HG03575 (cell line): Measurements from ENCODE around the gene AK9.
"Not testable (repeated sequence)": the region's sequence is repeated elsewhere in the genome, so short reads cannot be mapped to it uniquely, and the experiment has no call there.

Experiments
- ATAC-seq: cut with Tn5 transposase; IDR thresholded peaks from one replicate; pipeline ENCODE4 v1.9.1; 2021; ENCODE audit not compliant: unreplicated experiment, insufficient number of reproducible peaks, low FRiP score; ENCODE audit errors: extremely low read depth

AK9 gene

GRCh38 chr6:109524129-109524528 is 166.9 kb downstream of the AK9 start:
- ATAC-seq = no peak

DNA sequence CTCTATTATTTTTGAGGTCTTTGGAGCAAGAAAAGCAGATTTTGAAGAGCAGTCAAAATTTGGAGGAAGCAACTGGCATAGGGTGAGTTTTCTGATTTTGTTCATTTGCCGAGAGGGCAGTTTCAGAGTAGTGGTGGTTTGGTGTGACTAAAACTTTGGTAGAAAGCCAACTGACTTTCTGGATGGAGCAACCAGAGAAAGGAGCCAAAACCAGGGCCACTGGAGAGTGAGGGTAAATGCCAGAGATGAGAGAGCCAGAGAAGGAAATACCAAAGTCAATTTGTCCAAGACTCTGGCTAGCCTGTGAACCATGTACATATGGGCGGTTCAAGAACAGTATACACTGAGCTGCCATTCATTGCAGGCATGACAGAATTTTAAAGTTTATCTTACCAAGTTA is 167.5 kb downstream of the AK9 start:
- ATAC-seq = no peak

DNA sequence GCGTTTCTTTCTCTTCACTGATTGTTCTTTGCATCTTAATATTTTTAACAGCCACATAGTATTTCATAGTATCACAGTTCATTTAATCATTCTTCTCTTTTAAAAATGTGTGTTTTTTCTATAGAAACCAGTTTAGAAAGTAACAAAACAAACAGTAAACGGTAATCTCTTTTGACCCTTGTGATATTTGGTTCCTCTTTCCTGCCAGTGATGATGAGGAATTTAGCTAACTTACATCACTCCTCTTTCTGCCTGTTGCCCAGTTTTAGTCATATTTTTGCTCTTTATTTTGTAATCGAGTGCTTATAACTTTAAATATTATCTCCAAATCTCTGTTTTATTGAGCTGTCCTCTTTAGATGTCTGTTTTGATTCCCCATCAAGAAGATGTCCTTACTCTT is 169.9 kb downstream of the AK9 start:
- ATAC-seq = no peak

- not testable (repeated sequence) for ATAC-seq
Measured at GRCh38 chr6:109519647-109520046, 171.4 kb downstream of the AK9 start.

DNA sequence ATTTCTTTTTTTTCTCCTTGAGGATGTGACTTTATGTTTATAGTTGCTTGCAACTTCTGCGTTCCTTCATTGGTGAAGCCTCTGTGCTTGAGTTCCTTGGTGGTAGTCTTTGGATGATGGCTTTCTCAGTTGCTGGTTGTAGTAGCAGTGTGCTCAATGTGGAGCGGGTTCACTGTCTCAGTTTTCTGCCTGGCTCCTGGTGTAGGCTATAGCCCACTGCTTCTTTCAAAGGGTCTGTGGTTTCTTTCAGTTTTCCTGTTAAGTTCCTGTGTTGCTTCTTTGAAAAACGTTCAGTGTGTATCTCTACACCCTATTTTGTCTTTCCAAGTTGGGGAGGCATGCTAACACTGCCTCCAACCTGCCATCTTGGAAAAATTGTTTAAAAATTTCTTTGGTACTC is 174.1 kb downstream of the AK9 start:
- ATAC-seq = no peak

DNA sequence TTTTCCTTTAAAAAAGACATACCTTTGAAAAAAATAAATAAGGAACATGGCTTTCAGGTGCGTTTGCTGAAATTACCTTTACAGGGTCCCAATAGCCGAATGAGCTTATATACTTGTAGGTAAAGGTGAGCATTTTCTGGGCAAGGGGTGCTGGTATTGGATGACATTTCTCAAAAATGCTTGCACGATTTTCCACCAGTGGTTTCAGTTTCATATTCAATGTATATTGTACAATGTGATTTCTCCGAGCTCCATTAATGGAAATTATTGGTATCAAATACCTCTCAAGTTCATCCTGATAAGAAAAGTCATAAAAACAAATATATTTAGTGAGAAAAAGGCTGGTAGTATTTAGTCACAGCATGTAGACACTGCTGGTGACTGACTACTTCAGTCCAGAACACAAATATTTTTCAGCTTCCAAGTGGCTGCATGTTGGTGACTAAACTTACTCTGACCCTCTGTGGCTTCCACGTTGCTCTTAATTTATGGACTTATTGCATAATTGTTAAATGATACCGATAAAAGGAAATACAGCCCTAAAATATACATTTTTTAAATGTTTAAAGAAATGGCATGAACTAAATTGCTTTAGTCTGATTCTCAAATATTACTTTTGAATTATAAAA is 175.1 kb downstream of the AK9 start:
- no peak for ATAC-seq

- no peak for ATAC-seq
Measured at GRCh38 chr6:109514946-109515345, 176.1 kb downstream of the AK9 start.

DNA sequence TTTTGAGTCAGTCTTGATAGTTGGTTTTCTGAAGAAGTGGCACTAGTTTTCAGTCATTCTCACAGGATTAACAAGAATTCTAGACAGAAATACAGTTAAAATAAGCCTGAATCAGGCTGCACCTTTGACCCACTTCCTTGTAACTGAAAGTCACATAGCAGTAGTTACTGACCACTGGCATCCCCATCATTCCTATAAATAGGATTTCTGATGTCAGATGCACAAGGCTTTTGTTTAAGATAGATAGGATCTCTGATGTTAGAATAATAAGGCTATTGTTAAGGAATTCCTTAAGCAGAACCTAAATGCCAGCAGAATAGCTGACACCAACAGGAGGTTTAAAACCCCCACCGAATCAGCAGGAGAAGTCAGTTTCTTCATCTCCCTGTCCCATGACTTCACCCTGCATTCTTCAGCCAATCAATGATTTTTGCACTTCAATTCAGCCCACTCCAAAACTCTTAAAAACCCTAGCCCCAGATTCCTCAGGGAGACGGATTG is 177.4 kb downstream of the AK9 start:
- no peak for ATAC-seq

DNA sequence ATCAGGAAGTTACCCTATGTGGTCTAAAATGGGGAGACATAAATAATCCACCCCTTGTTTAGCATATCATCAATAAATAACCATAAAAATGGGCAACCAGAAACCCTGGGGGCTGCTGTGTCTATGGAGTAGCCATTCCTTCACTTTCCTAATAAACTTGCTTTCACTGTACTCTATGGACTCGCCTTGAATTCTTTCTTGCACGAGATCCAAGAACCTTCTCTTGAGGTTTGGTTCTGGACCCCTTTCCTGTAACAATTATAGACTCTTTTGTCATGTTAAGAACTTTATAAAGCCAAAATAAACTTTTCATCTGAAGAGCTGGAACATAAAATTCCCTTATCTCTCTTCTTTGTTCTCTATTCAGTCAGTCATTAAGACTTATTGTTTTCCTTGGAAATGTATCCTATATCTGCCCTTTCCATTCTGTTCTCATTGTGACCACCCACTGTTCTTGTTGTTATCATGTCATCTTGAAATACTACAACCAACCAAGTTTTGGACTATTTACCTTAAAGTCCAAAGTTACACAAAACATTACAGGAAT is 178.7 kb downstream of the AK9 start:
- ATAC-seq = no peak

GRCh38 chr6:109511832-109512231 is 179.2 kb downstream of the AK9 start:
- ATAC-seq = no peak

GRCh38 chr6:109510358-109510757 is 180.6 kb downstream of the AK9 start:
- no peak for ATAC-seq

- no peak for ATAC-seq
Measured at GRCh38 chr6:109508166-109508860, 182.7 kb downstream of the AK9 start.

- ATAC-seq = no peak
Measured at GRCh38 chr6:109507490-109508072, 183.4 kb downstream of the AK9 start.

GRCh38 chr6:109506841-109507240 is 184.2 kb downstream of the AK9 start:
- no peak for ATAC-seq

- ATAC-seq = no peak
Measured at GRCh38 chr6:109506314-109506713, 184.7 kb downstream of the AK9 start.

GRCh38 chr6:109503327-109504224 is 187.4 kb downstream of the AK9 start:
- ATAC-seq = no peak

GRCh38 chr6:109498936-109499335 is 192.1 kb downstream of the AK9 start:
- no peak for ATAC-seq

- no peak for ATAC-seq
Measured at GRCh38 chr6:109498052-109498451, 192.9 kb downstream of the AK9 start.
